ENCODE results near the gene ADGRL2.

Gene ADGRL2

DNA sequence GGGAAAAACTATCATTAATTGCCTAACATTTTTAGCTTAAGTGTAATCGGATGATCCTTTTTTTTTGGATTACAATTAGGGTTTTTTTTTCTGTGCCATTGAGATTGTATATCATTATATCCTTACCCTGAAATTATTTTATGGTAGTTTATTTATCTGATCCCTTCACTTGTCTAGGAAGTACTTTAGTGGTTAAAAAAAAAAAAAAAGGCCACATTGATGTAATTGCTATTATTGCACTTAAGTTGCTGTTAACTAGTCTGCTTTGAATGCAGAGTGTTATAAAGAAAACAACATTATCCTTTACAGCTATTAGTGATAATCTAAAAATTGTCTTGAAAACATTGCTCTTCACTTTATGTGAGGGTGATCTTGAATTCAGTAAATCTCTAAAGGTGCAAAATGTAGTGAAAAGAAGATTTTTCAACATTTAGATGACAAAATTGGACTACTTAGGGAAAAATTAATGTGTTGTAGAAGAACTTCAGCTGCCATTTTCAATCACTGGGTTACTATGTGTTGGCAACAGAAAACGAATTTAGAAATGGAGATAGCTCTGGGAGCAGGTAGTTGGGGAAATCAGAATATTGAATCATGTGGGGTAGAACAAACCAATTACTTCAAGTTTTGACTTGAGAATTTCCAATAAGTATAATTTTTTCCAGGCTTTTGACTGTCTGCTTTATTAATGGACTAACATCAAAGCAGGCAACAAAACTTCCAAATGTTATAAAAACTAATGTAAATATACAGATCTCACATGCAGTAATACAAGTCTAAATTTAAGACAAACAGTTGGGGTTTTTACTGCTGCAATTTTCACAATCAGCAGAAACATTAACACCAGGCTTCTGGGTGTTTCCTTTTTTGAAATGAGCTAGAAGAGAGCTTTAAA lies 5.0 kb downstream of the ADGRL2 start:
- no peak for DNase-seq (ENCODE audit: low read depth in 2 of 2)

DNA sequence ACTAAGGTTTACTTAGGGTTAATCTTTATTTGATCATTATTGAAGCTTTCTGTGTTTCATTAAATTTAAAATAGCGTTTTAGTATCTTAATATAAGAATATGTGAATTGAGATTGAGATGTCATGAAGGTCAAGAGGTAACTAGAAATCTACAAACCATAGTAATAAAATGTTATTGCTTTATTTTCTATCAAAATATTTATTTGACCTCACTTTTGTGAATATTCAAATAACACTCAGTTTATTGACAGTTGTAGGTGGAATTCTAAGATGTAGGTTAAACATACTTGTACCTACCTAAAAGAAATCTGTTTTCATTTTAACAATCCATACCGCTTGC lies 5.7 kb downstream of the ADGRL2 start:
- DNase-seq (ENCODE audit: low read depth in 2 of 2), result no peak

DNA sequence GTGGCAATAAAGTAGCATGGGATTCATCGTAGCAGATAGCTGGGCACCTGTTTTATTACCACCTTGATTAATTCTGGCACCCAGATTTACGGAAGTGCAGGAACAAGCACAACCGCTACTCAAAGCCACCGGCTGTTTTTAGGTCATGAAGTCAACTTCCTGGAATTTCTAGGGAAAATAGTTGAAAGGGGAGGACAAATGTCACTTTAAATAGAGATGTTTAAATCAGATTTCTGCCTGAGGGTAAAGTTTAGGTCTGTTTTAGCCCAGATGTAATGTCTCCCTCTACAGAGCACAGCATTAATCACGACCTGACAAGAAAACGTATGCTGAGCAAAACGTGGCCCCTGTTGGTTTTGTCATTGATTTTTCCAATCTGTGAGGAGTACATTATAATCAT lies 8.0 kb downstream of the ADGRL2 start:
- DNase-seq (ENCODE audit: low read depth in 2 of 2), result no peak

GRCh38 chr1:81809808-81810207 lies 9.1 kb downstream of the ADGRL2 start:
- no peak for DNase-seq (ENCODE audit: low read depth in 2 of 2)

- no peak for DNase-seq (ENCODE audit: low read depth in 2 of 2)
Measured at GRCh38 chr1:81811757-81812371, 11.1 kb downstream of the ADGRL2 start.

GRCh38 chr1:81812712-81813111 lies 12.0 kb downstream of the ADGRL2 start:
- no peak for DNase-seq (ENCODE audit: low read depth in 2 of 2)

DNA sequence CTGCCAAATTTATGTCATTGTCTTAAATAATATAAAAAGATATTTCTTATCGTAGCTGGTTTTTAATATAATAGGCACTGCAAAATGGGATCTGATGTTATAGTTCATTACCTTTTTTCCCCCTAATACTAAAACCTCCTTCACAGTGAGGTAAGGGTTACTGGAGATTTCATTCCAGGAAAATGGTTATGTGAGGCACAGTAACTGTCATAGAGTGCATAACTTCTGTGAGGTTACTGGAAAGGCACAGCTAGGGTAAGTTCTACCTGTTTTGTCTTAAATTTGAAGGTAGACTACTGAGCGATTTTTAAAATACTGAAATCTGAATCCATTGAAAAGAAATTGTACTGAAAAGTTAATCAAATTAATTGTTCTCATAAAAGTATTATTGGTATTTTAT lies 13.0 kb downstream of the ADGRL2 start:
- no peak for DNase-seq (ENCODE audit: low read depth in 2 of 2)

GRCh38 chr1:81819613-81820012 lies 18.9 kb downstream of the ADGRL2 start:
- no peak for DNase-seq (ENCODE audit: low read depth in 2 of 2)

DNA sequence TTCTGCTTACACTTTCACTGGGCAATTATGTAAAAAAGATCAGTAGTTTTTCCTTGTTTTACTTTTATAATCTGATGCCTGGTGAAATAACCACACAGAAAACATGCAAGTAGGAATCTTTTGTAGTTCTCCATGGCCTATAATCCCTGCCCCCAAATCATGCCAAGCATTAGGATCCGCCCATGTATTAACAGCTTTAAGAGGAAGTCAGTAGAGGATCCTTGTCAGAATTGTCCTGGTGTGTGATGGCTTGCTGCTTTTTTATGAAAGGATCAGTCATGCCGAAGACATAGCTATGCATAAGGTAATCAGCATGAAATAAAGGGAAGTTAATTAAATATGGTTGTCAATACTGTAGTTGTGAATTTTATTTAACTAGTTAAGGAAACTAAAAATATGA lies 20.0 kb downstream of the ADGRL2 start:
- DNase-seq (ENCODE audit: low read depth in 2 of 2), result no peak

GRCh38 chr1:81823082-81823481 lies 22.3 kb downstream of the ADGRL2 start:
- no peak for DNase-seq (ENCODE audit: low read depth in 2 of 2)

DNA sequence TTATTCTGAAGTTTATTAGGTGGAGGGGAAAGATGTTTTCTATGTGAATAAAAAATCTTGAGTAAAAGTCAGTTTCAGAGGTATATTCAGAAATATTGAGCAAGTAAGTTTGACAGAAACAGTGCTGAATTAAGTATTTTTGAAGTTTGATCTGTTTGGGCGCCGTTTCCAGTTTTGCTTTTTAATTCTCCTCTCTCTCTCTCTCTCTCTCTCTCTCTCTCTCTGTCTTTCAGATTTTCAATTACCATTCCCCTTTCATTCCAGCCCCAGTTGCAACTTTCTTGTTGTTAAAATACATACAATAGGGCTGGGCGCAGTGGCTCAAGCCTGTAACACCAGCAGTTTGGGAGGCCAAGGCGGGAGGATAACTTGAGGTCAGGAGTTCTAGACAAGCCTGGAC lies 24.0 kb downstream of the ADGRL2 start:
- no peak for DNase-seq (ENCODE audit: low read depth in 2 of 2)

DNA sequence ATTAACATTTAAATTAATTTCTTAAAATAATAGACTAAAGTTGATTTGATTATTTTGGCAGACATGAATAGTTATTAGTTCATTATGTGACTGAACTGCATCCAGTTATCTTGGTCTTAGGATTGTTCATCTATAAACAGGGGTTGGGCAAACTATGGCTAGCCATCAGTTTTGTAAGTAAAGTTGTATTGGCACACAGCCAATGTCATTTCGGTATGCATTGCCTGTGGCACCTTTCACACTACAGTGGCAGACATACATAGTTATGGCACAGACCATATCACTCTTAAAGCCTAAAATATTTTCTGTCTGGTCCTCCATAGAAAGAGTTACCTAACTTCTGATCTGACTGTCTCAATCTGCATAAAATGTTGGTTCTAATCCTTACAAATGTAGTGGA lies 27.2 kb downstream of the ADGRL2 start:
- DNase-seq (ENCODE audit: low read depth in 2 of 2), result no peak

DNA sequence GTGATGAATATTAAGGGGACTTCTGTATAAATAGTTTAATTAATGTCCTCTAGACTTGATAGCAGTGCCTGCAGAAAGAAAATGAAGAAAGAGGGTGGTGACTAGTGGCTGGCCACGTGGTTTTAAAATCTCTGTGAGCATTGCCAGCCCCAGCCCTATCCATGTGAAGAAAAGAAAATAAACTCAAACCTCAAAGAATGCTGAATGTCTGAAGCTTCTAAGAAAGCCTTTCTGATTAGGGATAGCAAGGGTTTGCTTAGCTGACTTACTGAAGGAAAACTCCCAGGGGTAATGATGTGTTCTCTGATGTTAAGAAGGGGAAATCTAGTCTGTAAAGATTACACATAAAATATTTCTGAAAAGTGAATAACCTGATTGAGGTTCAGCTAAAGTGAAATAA lies 31.8 kb downstream of the ADGRL2 start:
- DNase-seq (ENCODE audit: low read depth in 2 of 2), result no peak

- no peak for DNase-seq (ENCODE audit: low read depth in 2 of 2)
Measured at GRCh38 chr1:81833722-81834121, 33.0 kb downstream of the ADGRL2 start.

- DNase-seq (ENCODE audit: low read depth in 2 of 2), result no peak
Measured at GRCh38 chr1:81834268-81834667, 33.5 kb downstream of the ADGRL2 start.

GRCh38 chr1:81834921-81835698 lies 34.4 kb downstream of the ADGRL2 start:
- DNase-seq (ENCODE audit: low read depth in 2 of 2), result no peak

DNA sequence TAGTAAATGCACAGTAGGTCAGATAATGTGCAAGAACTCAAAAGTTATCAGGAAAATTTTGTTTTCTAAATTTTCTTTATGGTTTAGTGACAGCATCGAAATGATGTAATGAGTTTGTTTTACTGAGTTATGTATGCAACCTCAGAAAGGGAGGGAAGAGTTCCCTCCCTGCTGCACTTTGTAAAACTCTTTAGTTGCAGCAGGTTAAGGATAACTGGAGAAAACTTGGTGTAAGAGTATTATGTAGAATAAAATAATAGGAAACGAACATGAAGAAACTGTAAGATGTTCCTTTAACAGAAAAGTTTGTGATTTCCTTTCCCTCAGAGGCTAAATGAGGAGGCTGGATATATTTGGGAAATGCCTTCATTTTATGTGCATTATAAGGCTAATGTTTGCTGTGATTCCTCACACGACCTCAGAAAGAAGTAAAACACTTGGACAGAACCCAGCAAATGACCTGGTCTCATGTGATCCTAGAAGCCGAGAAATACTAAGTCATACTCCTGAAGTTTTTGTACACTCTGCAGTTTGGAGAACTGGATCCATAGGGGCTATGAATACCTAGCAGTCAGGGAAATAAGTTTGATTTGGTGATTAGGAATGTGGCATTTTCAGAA lies 35.4 kb downstream of the ADGRL2 start:
- DNase-seq (ENCODE audit: low read depth in 2 of 2), result no peak

DNA sequence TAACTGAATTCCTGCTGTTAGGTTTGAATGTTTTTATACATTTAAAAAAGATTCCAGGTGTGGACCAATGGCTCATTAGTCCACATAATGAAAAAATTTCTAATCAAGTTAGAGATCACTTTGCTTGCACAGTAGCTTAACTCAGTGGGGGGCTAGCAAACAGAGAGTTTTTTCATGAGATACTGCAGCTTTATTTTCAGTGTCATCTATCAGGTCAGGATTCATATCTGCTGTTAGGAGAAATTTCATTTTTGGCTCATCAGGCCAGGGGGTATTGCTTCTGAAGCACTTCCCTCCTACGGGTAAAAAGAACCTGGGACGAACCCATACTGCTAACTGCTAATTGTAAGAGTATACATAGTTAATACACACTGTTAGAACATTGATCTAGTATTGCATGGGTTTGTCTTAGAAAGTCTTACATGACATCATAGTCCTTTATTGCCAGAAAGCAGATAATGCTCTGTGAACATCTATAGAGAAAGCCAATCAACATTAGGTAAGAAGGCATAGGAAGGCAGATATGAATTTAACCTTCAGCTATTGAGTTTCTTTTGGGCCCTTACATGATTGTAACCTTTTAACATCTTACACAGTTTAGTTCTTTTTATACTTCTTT lies 38.0 kb downstream of the ADGRL2 start:
- no peak for DNase-seq (ENCODE audit: low read depth in 2 of 2)

DNA sequence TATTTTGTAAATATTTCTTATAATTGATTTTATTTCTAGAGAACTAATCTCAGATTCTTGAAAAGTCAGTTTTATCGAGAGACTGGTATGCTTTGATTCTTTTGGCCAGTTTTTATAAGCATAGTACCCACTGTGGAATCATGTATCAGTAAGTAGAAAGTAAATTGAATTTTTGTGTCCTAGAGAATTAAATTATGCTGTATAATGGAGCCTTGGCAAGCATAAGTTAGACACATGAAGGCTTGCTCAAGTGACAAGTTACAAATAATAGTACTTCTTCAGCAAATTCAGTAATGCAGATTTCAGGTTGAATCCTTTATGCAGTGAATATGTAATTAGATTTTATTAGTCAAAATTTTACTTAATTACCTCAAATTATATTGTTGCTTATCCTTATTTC lies 40.1 kb downstream of the ADGRL2 start:
- DNase-seq (ENCODE audit: low read depth in 2 of 2), result no peak

DNA sequence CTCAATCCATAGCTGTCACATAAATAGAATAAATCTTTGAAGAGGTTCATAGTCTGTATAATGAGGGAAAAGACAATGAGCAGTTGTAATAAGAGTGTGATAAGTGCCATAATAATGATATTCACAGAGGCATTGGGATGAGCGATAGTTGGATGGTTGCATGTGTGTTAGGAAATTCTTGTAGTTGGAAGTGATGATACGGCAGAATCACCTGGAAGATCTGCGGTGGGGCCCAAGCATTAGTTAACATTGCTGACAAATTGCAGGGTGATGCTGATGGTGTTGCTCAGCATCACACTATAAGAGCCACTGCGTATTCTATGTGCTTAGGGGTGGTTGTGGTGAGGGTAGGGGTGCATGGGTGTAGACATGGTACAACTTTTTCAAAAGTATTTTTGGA lies 41.1 kb downstream of the ADGRL2 start:
- no peak for DNase-seq (ENCODE audit: low read depth in 2 of 2)

GRCh38 chr1:81844477-81844876 lies 43.7 kb downstream of the ADGRL2 start:
- no peak for DNase-seq (ENCODE audit: low read depth in 2 of 2)

DNA sequence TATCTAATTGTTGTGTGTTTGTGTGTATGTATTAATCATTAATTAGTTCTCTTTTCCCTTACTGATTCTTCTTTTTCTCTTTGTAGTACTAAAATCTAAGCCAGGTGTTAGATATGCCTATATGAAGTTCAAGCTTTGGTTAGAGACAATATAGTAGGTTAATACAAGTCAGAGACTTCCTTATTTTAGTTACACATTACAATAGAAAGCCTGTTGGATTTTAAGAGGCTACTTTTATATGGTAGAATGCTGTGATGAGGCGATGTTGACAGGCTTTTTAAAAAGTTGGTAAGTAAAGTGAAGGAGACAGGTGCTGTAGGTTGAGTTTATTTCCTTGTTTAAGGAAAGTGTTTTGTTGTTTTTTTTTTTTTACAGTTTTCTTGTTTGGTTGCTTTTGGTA lies 45.9 kb downstream of the ADGRL2 start:
- DNase-seq (ENCODE audit: low read depth in 2 of 2), result no peak

All from stimulated activated CD8-positive, alpha-beta memory T cell treated with anti-CD3 and anti-CD28 coated beads, Interleukin-2, amount 100 ng/mL, for 1 hour (primary cell).